NCI-H1092 (cell line): Measurements from ENCODE around the gene ZNF574.

Source experiments
- DNase-seq: peaks from one replicate; lab custom pipeline; 2025; lab: John Stamatoyannopoulos, UW

ZNF574 gene

DNA sequence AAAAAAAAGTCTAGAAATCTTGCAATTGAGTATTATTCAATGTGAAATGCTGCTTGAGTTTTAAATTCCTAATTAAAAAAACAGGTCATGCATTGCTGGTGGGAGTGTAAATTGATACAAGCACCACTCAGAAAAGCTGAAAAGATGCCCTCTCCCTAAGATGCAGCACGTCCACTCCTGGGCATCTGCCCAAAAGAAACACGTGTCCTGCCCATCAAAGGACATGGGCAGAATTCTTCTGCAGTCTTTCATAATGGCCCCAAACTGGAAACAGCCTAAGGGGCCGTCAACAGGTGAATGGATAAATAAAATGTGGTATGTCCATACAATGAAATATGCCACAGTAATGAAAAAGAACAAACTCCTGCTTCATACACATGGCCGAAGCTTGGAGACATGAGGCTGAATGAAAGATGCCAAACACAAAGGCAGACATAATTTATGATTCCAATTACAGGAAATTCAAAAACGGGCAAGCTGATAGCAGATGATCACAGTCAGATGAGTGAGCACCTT lies 48.5 kb downstream of the ZNF574 start:
- DNase-seq, result no peak

DNA sequence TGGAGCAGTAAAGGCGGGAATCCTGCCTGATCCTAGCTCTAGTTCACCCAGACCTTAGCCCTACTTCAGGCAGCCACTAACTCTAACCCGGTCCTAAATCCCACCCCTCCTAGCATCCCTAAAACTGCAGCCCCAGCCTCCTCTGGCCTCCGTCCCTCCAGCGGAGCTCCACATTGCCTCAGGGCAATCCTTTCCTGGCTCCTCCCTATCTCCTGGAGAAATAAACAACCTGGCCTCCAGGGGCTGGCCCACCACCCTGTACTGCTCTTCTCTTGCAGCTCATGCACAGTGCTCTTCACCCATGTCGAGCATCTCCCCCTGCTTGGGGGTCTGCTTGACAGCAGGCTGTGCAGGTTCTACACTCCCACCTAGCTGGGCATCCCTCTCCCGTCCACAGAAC lies 49.6 kb downstream of the ZNF574 start:
- no peak for DNase-seq

DNA sequence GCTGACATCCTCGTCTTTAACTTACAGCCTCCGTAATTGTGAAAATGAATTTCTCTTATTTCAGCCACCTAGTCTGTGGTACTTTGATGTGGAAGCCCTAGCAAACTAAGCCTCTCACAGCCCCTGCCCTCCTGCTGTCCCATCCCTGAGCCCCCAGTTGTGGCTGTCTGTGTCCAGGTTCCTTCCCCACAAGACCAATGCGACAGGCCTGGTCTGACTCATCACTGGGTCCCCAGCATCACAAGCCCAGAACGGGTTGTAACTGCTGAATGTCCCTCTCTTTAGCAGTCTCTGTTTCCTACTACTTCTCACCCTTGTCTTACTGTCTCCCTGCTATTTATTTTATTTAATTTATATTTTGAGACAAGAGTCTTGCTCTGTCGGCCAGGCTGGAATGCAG lies 50.6 kb downstream of the ZNF574 start:
- no peak for DNase-seq

DNA sequence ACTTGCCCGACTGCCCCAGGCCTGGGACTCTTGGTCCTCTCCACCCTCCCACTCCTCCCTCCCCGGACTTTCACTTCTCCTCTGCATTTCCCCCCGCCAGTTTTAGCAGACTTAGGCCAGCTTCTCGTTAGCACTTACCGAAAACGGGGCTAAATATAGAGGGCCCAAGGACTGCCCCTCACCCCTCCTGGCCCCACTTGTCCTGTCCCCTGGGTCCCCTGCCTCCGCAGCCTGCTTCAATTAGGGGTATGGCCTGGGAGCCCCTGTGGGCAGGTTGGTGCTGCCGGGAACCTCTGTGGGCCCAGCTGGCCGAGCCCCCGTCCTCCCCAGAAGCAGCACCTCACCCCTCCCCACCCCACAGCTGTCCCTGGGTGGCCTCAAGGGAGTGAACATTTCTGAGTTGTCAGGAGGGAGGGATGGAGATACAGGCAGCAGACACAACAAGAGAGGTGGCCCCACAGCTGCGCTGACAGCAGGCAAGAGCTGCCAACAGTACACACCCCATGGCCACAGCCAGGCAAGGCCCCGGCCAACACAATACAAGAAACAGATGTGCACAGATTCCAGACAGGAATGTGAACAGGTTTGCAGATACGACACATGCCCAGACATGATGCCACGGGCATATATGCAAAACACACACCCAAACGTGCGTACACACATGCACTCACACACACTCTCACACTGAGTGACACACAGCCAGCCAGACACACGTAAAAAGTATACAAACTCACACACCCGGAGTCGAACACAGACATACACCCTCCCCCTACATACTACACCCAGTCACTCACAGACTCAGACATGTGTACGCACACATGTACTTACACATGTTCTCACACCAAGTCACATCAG lies 53.7 kb downstream of the ZNF574 start:
- DNase-seq, result no peak

DNA sequence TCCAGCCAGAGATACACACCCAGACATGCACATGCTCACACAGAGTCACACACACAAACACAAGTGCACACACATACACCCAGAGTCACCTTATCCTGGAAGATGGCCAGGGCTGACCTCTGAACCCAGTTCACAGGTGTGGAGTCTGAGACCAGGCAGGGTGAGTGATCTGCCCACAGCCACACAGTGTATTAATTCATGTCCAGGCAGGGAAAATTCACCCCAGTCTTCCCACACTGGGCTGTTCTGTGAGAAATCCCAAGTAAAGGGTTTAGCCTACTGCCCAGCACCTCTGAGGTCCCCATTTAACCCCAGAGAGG lies 54.2 kb downstream of the ZNF574 start:
- no peak for DNase-seq
